ENCODE data around the gene SCAND1. TPM values are rescaled to one million over a fixed set of nuclear protein-coding genes. Genes with fewer than 3 reads are reported as not detected.

The SCAND1 gene
- polyA plus RNA-seq, 2 of the 4 experiments (the other 2 are of a cell fraction) = 10.2 to 68.0 TPM

- TF ChIP-seq ZNF302 (CRISPR knock-in tag; IDR thresholded peaks at IDR 0.05) = no peak
- TF ChIP-seq, protein P1, sequence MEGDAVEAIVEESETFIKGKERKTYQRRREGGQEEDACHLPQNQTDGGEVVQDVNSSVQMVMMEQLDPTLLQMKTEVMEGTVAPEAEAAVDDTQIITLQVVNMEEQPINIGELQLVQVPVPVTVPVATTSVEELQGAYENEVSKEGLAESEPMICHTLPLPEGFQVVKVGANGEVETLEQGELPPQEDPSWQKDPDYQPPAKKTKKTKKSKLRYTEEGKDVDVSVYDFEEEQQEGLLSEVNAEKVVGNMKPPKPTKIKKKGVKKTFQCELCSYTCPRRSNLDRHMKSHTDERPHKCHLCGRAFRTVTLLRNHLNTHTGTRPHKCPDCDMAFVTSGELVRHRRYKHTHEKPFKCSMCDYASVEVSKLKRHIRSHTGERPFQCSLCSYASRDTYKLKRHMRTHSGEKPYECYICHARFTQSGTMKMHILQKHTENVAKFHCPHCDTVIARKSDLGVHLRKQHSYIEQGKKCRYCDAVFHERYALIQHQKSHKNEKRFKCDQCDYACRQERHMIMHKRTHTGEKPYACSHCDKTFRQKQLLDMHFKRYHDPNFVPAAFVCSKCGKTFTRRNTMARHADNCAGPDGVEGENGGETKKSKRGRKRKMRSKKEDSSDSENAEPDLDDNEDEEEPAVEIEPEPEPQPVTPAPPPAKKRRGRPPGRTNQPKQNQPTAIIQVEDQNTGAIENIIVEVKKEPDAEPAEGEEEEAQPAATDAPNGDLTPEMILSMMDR (IDR thresholded peaks at IDR 0.05) = no peak
- no peak for TF ChIP-seq HOXB13 (CRISPR knock-in tag; IDR thresholded peaks at IDR 0.05; ENCODE audit: low read depth)
- TF ChIP-seq ZSCAN20 (CRISPR knock-in tag; IDR thresholded peaks at IDR 0.05) = no peak
- TF ChIP-seq HES2 (IDR thresholded peaks at IDR 0.05) = no peak
- peak; percentile 57; the same call in 1 of the 2 replicates for TF ChIP-seq TFCP2L1 (CRISPR knock-in tag; IDR thresholded peaks at IDR 0.05)
Observed at GRCh38 chr20:35953387-35954199, 709 bp downstream of the SCAND1 start (continued).

GRCh38 chr20:35952480-35953386 is 1.6 kb downstream of the SCAND1 start:
- POLR2A ChIA-PET = interaction anchor here (0.7 to 2.4 kb wide), 3 partner anchors 183 to 336 kb away, joined by 3 to 32 read pairs (median 7); partner anchors contain the start of gene RBM39
- WGBS (ENCODE audit: missing lambda C conversion rate) = 54% methylated on average over 6 of the region's 6 CpGs
- Histone ChIP-seq H3K4me3 (peak overlapping the region; percentile 95), H3K27ac (peak overlapping the region; percentile 96 to 97), H3K4me2 (peak overlapping the region; percentile 86), H3K9me3 (no peaks in the 10 kb centered on the region), H3K4me1 (peaks cover 15% of the 10 kb centered on the region)
- CTCF ChIA-PET = interaction anchor here (0.6 to 5.8 kb wide), 8 partner anchors 11 to 352 kb away, joined by 3 to 82 read pairs (median 8); partner anchors contain the start of gene CNBD2
- ATAC-seq = no peak
- TF ChIP-seq HOXA7 (CRISPR knock-in tag; IDR thresholded peaks at IDR 0.05) (no peak), FOXS1 (CRISPR knock-in tag; IDR thresholded peaks at IDR 0.05) (no peak), NPAS2 (CRISPR knock-in tag; IDR thresholded peaks at IDR 0.05; ENCODE audit: borderline replicate concordance) (no peak), NFE2L2 (conservative IDR thresholded peaks at IDR 0.05; ENCODE audit: low read length) (no peak), CBX8 (IDR thresholded peaks at IDR 0.05) (no peak), RARB (CRISPR knock-in tag; IDR thresholded peaks at IDR 0.05) (no peak), RAD21 (conservative IDR thresholded peaks at IDR 0.05 in 1 of 2, IDR thresholded peaks at IDR 0.05 in 1 of 2) (no peak), HOXB5 (CRISPR knock-in tag; IDR thresholded peaks at IDR 0.05) (no peak), SMC3 (IDR thresholded peaks at IDR 0.05) (no peak), HOXB13 (CRISPR knock-in tag; IDR thresholded peaks at IDR 0.05; ENCODE audit: low read depth) (no peak), RCOR1 (IDR thresholded peaks at IDR 0.05; ENCODE audit: low read depth, low read length) (no peak), FOSL2 (IDR thresholded peaks at IDR 0.05) (no peak), FOSL2 (CRISPR knock-in tag; IDR thresholded peaks at IDR 0.05) (no peak), MYC (IDR thresholded peaks at IDR 0.05; ENCODE audit: borderline replicate concordance, low read length) (no peak), RNF2 (IDR thresholded peaks at IDR 0.05; ENCODE audit: borderline replicate concordance, low read depth) (no peak), RFX5 (IDR thresholded peaks at IDR 0.05) (no peak), TP53 (CRISPR knock-in tag; IDR thresholded peaks at IDR 0.05) (no peak)
- TF ChIP-seq, protein P2, sequence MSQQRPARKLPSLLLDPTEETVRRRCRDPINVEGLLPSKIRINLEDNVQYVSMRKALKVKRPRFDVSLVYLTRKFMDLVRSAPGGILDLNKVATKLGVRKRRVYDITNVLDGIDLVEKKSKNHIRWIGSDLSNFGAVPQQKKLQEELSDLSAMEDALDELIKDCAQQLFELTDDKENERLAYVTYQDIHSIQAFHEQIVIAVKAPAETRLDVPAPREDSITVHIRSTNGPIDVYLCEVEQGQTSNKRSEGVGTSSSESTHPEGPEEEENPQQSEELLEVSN (IDR thresholded peaks at IDR 0.05; ENCODE audit: borderline replicate concordance, low read depth) = no peak
- TF ChIP-seq, protein P3, sequence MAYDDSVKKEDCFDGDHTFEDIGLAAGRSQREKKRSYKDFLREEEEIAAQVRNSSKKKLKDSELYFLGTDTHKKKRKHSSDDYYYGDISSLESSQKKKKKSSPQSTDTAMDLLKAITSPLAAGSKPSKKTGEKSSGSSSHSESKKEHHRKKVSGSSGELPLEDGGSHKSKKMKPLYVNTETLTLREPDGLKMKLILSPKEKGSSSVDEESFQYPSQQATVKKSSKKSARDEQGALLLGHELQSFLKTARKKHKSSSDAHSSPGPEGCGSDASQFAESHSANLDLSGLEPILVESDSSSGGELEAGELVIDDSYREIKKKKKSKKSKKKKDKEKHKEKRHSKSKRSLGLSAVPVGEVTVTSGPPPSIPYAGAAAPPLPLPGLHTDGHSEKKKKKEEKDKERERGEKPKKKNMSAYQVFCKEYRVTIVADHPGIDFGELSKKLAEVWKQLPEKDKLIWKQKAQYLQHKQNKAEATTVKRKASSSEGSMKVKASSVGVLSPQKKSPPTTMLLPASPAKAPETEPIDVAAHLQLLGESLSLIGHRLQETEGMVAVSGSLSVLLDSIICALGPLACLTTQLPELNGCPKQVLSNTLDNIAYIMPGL (CRISPR knock-in tag; IDR thresholded peaks at IDR 0.05; ENCODE audit: borderline replicate concordance) = no peak
- TF ChIP-seq, protein P1 (IDR thresholded peaks at IDR 0.05) = no peak
- TF ChIP-seq, protein P4, sequence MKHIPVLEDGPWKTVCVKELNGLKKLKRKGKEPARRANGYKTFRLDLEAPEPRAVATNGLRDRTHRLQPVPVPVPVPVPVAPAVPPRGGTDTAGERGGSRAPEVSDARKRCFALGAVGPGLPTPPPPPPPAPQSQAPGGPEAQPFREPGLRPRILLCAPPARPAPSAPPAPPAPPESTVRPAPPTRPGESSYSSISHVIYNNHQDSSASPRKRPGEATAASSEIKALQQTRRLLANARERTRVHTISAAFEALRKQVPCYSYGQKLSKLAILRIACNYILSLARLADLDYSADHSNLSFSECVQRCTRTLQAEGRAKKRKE (CRISPR knock-in tag; IDR thresholded peaks at IDR 0.05; ENCODE audit: low read depth) = no peak
- no peak for FAIRE-seq
- DNase-seq (ENCODE audit: low read depth in 1 of 2, low spot score in 1 of 2) = peak; percentile 15 to 35
